ENCODE data around the gene TCL1A.
"Not testable (repeated sequence)": the region's sequence is repeated elsewhere in the genome, so short reads cannot be mapped to it uniquely, and the experiment has no call there.

Gene TCL1A

DNA sequence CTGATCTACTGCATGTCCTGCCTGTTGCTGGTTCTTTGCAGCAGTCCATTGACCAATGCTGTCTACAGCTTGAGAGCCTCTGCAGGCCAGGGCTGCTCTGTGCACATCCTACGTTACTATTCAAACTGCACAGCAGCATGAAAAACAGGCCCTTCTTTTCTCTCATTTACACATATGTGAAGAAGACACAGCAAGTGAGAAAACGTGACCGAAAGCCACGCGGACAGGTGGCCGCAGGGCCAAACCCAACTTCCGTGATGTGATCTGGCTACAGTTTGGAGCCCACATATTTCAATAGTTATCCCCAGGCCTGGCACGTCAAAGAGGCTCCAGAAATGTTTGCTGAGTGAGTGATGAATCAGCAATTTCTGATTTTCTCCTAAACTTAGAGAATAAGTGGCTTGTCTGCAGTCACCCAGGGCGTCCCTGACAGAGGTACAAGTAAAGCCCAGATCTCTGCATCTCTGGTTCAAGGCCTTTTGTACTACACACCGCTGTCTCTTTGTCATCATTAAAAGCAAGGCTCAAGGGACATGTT is 45.6 kb downstream of the TCL1A start:
- DNase-seq (ENCODE audit: low read depth) = no peak
- TF ChIP-seq, protein P1, sequence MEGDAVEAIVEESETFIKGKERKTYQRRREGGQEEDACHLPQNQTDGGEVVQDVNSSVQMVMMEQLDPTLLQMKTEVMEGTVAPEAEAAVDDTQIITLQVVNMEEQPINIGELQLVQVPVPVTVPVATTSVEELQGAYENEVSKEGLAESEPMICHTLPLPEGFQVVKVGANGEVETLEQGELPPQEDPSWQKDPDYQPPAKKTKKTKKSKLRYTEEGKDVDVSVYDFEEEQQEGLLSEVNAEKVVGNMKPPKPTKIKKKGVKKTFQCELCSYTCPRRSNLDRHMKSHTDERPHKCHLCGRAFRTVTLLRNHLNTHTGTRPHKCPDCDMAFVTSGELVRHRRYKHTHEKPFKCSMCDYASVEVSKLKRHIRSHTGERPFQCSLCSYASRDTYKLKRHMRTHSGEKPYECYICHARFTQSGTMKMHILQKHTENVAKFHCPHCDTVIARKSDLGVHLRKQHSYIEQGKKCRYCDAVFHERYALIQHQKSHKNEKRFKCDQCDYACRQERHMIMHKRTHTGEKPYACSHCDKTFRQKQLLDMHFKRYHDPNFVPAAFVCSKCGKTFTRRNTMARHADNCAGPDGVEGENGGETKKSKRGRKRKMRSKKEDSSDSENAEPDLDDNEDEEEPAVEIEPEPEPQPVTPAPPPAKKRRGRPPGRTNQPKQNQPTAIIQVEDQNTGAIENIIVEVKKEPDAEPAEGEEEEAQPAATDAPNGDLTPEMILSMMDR (conservative IDR thresholded peaks at IDR 0.05; ENCODE audit: control insufficient read depth, insufficient read depth, low read depth, low read length) = no peak
- no peak overlapping the region for H3K4me3 ChIP-seq (ENCODE audit: control insufficient read depth, low read depth, low read length)

DNA sequence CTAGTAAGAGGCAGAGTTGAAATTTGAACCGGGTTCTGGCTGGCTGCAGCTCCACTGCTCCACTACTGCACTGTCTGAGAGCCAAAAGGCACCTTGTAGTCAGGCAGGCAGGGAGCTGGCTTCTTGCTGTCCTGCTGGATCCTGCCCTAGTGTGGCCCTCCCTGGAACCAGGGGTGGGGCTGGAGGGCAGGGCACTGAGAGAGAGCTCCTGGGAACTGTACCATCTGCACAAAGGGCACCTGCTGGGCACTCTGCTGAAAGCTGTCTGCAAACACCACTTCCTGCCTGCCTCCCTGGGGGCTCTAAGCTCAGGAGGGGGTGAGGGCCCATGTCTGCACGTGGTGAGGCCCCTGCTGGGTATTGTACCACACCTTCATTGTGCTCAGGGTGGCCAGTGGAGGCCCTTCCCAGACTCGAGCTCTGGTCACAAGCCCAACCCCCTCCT is 46.7 kb downstream of the TCL1A start:
- TF ChIP-seq, protein P1 (conservative IDR thresholded peaks at IDR 0.05; ENCODE audit: control insufficient read depth, insufficient read depth, low read depth, low read length) = no peak
- DNase-seq (ENCODE audit: low read depth) = no peak

DNA sequence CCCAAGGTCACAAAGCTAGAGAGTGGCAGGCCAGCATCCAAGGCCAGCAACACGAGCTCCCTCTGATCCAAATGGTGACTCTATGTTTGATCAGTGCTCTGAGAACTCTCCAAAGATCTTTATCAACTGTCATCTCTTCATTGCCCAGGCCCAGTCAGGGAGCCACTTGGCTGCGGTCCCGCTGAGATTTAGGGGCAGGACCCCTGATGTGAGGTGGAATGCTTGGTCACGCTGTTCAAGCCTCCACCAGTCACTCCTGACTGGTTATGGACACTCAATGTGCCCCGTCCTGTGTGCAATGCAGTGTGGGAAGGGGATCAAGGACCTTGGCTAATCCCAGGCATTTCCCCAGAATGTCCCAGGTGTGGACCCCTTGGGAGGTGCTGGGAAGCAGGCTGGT is 47.5 kb downstream of the TCL1A start:
- TF ChIP-seq, protein P1 (conservative IDR thresholded peaks at IDR 0.05; ENCODE audit: control insufficient read depth, insufficient read depth, low read depth, low read length) = no peak
- DNase-seq (ENCODE audit: low read depth) = no peak
- no peak overlapping the region for H3K4me3 ChIP-seq (ENCODE audit: control insufficient read depth, low read depth, low read length)

More for the DNA sequence above, 46.7 kb downstream of the TCL1A start:
- no peak overlapping the region for H3K4me3 ChIP-seq (ENCODE audit: control insufficient read depth, low read depth, low read length)

DNA sequence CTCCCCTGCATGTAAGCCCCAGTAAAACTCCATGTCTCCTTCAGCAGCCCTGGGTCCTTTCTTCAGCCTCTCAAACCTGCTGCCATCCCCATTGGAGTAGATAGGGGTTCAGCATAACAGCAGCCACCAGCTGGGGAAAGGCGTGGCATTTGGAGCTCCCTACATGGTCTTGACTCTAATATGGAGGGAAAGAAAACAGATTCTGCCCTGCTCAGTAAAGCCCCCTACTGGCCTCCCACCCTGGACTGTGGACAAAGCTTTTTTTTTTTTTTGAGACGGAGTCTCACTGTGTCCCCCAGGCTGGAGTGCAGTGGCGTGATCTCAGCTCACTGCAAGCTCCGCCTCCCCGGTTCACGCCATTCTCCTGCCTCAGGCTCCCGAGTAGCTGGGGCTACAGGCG is 48.4 kb downstream of the TCL1A start:
- not testable (repeated sequence) for DNase-seq (ENCODE audit: low read depth); H3K4me3 ChIP-seq (ENCODE audit: control insufficient read depth, low read depth, low read length)

DNA sequence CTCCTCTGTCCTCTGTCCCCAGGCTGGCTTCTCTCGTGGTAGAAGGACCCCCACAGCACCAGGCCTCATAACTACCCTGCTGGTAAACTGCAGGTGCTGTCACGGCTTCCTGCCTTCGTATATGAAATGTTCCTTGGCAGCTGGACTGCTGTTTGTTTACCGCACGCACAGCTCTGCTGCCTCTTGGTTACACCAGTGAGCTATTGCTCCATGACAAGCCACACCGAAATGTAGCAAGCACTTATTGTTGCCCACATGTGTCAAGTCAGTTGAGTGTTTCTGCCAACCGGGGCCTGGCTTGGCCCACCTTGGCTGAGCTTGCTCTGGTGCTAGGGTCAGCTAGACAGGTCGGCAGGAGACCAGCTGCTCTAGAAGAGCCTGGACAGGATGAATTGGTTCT is 49.4 kb downstream of the TCL1A start:
- DNase-seq (ENCODE audit: low read depth) = no peak
- H3K4me3 ChIP-seq (ENCODE audit: control insufficient read depth, low read depth, low read length) = no peak overlapping the region
- TF ChIP-seq, protein P1 (conservative IDR thresholded peaks at IDR 0.05; ENCODE audit: control insufficient read depth, insufficient read depth, low read depth, low read length) = no peak

GRCh38 chr14:95664066-95664465 is 49.9 kb downstream of the TCL1A start:
- H3K4me3 ChIP-seq (ENCODE audit: control insufficient read depth, low read depth, low read length) = no peak overlapping the region
- TF ChIP-seq, protein P1 (conservative IDR thresholded peaks at IDR 0.05; ENCODE audit: control insufficient read depth, insufficient read depth, low read depth, low read length) = no peak
- DNase-seq (ENCODE audit: low read depth) = no peak

- no peak for DNase-seq (ENCODE audit: low read depth)
- H3K4me3 ChIP-seq (ENCODE audit: control insufficient read depth, low read depth, low read length) = no peak overlapping the region
- TF ChIP-seq, protein P1 (conservative IDR thresholded peaks at IDR 0.05; ENCODE audit: control insufficient read depth, insufficient read depth, low read depth, low read length) = no peak
Measured at GRCh38 chr14:95663226-95663797, 50.6 kb downstream of the TCL1A start.

Measured in fibroblast of mammary gland (primary cell).